Smooth muscle cell (in vitro differentiated cells): Measurements from ENCODE around the gene TIMMDC1. TPM values are rescaled to one million over a fixed set of nuclear protein-coding genes. Genes with fewer than 3 reads are reported as not detected.

Experiments used
- DNase-seq: peaks from one replicate; lab custom pipeline; 2025; ENCODE audit not compliant: unreplicated experiment; lab: John Stamatoyannopoulos, UW
- H2AFZ ChIP-seq: fragments of 200-600 bp; sonication (generic); 2 replicates; pipeline ENCODE4 v1.6.0; 2016; ENCODE audit warnings: antibody characterized with exemption, low read depth, mild to moderate bottlenecking
- H3F3A ChIP-seq: fragments of 200-600 bp; sonication (generic); 2 replicates; pipeline ENCODE4 v1.6.0; 2017; ENCODE audit warnings: antibody characterized with exemption, low read depth
- H3K27ac ChIP-seq: fragments of 200-600 bp; sonication (generic); 2 replicates; pipeline ENCODE4 v1.5.1; 2016; ENCODE audit warnings: low read depth, mild to moderate bottlenecking
- H3K27me3 ChIP-seq: fragments of 200-600 bp; sonication (generic); 2 replicates; pipeline ENCODE4 v1.6.1; 2016; ENCODE audit warnings: low read depth, mild to moderate bottlenecking
- H3K36me3 ChIP-seq: fragments of 200-600 bp; sonication (generic); 2 replicates; pipeline ENCODE4 v1.5.1; 2016; ENCODE audit warnings: low read depth
- H3K4me1 ChIP-seq: fragments of 200-600 bp; sonication (generic); 2 replicates; pipeline ENCODE4 v1.5.1; 2016; ENCODE audit warnings: low read depth
- H3K4me2 ChIP-seq: fragments of 200-600 bp; sonication (generic); 2 replicates; pipeline ENCODE4 v1.6.0; 2016; ENCODE audit warnings: mild to moderate bottlenecking
- H3K4me3 ChIP-seq: fragments of 200-600 bp; sonication (generic); 2 replicates; pipeline ENCODE4 v1.5.1; 2016; ENCODE audit warnings: mild to moderate bottlenecking
- H3K79me2 ChIP-seq: fragments of 200-600 bp; sonication (generic); 2 replicates; pipeline ENCODE4 v1.6.0; 2016; ENCODE audit warnings: low read depth, mild to moderate bottlenecking
- H3K9ac ChIP-seq: fragments of 200-600 bp; sonication (generic); 2 replicates; pipeline ENCODE4 v1.6.0; 2016; ENCODE audit warnings: low read depth
- H3K9me3 ChIP-seq: fragments of 200-600 bp; sonication (generic); replicated peaks from 2 replicates; pipeline ENCODE4 v1.5.1; 2016; ENCODE audit warnings: low read depth
- H4K20me1 ChIP-seq: fragments of 200-600 bp; sonication (generic); 2 replicates; pipeline ENCODE4 v1.6.0; 2016; ENCODE audit warnings: low read depth
- CTCF ChIP-seq: fragments of 200-600 bp; sonication (generic); IDR thresholded peaks from 2 replicates; pipeline ENCODE4 v1.5.1; 2017; ENCODE audit warnings: borderline replicate concordance, mild to moderate bottlenecking, antibody characterized with exemption; ENCODE audit not compliant: insufficient read depth, poor library complexity, severe bottlenecking
- WGBS: methylation state at CpG from one replicate; pipeline ENCODE4 v1.1.7; 2016; ENCODE audit warnings: low lambda C conversion rate; 5-methylcytosine and 5-hydroxymethylcytosine counted together
- polyA plus RNA-seq: library from polyadenylated mRNA; unstranded; fragments of >200 nt; fragmentation: Nextera tagmentation; extraction: Ambion mirVana; gene quantifications from 2 replicates; pipeline ENCODE4 v1.2.1, GENCODE V29; 2016
- total RNA-seq: library from RNA; depleted of rRNA; stranded (reverse); fragments of >200 nt; gene quantifications from 2 replicates; pipeline ENCODE4 v1.2.3, GENCODE V29; 2014

TIMMDC1 gene
- total and polyA plus RNA-seq, 2 experiments from 2014 or later = 83.8 to 156 TPM

GRCh38 chr3:119490153-119490552, 8.2 kb upstream of the TIMMDC1 start:
- Histone ChIP-seq H3K36me3 (no peaks in the 10 kb centered on the region), H3K9ac (no peak overlapping the region), H3K27me3 (no peaks in the 10 kb centered on the region), H3K4me1 (no peaks in the 10 kb centered on the region), H3F3A (peaks cover 4% of the 10 kb centered on the region), H3K9me3 (no peaks in the 10 kb centered on the region), H4K20me1 (no peaks in the 10 kb centered on the region), H3K27ac (no peak overlapping the region), H3K79me2 (no peaks in the 10 kb centered on the region), H3K4me2 (no peak overlapping the region), H2AFZ (no peak overlapping the region), H3K4me3 (no peak overlapping the region)
- TF ChIP-seq CTCF = no peak
- no peak for DNase-seq
- 91% methylated on average over 2 of the region's 2 CpGs for WGBS

GRCh38 chr3:119492128-119492527, 6.2 kb upstream of the TIMMDC1 start:
- H3K27ac ChIP-seq = no peak overlapping the region
- H3K4me3 ChIP-seq = no peak overlapping the region
- no peak overlapping the region for H2AFZ ChIP-seq
- H3K36me3 ChIP-seq = no peaks in the 10 kb centered on the region
- peaks cover 4% of the 10 kb centered on the region for H3F3A ChIP-seq
- no peaks in the 10 kb centered on the region for H3K27me3 ChIP-seq
- H3K4me1 ChIP-seq = no peaks in the 10 kb centered on the region
- H3K4me2 ChIP-seq = no peak overlapping the region
- H3K79me2 ChIP-seq = no peaks in the 10 kb centered on the region
- H3K9me3 ChIP-seq = no peaks in the 10 kb centered on the region
- TF ChIP-seq CTCF = no peak
- H4K20me1 ChIP-seq = no peaks in the 10 kb centered on the region
- 97% methylated on average over 2 of the region's 2 CpGs for WGBS
- DNase-seq = no peak
- no peak overlapping the region for H3K9ac ChIP-seq

GRCh38 chr3:119492810-119493209, 5.5 kb upstream of the TIMMDC1 start:
- no peak overlapping the region for H3K4me2 ChIP-seq
- WGBS = 92% methylated on average over 3 of the region's 3 CpGs

More at GRCh38 chr3:119492810-119493209, 5.5 kb upstream of the TIMMDC1 start:
- no peak overlapping the region for H3K4me3 ChIP-seq
- no peak overlapping the region for H2AFZ ChIP-seq
- no peak for DNase-seq
- no peak overlapping the region for H3K27ac ChIP-seq
- H3K4me1 ChIP-seq = peaks cover 5% of the 10 kb centered on the region
- no peaks in the 10 kb centered on the region for H4K20me1 ChIP-seq
- H3K27me3 ChIP-seq = no peaks in the 10 kb centered on the region
- H3K36me3 ChIP-seq = no peaks in the 10 kb centered on the region
- peaks cover 4% of the 10 kb centered on the region for H3F3A ChIP-seq
- no peaks in the 10 kb centered on the region for H3K79me2 ChIP-seq
- no peaks in the 10 kb centered on the region for H3K9me3 ChIP-seq
- no peak for TF ChIP-seq CTCF
- H3K9ac ChIP-seq = no peak overlapping the region
